ENCODE measurements around the gene STOML2. TPM values are rescaled to one million over a fixed set of nuclear protein-coding genes. Genes with fewer than 3 reads are reported as not detected.

Gene STOML2
- total and polyA plus RNA-seq, 3 donors from 2014 or later, result 87.1 to 115 (median 102) TPM

- H3K4me1 ChIP-seq, result peaks cover 25% of the 10 kb centered on the region
- DNase-seq, result no peak
- TF ChIP-seq CTCF (IDR thresholded peaks at IDR 0.05) (no peak), POLR2A (IDR thresholded peaks at IDR 0.05) (no peak)
- H3K4me3 ChIP-seq, result no peak overlapping the region
- no peaks in the 10 kb centered on the region for H3K36me3 ChIP-seq (ENCODE audit: low read depth, missing control alignments)
- H3K27me3 ChIP-seq, result no peaks in the 10 kb centered on the region
- intact Hi-C loops (cut with DNase I; ENCODE audit: low total_unique reads), result no loop called here
- no peaks in the 10 kb centered on the region for H3K9me3 ChIP-seq
- H3K27ac ChIP-seq, result no peak overlapping the region
- WGBS, 2 donors, result 92 to 95% methylated on average over 6 of the region's 6 CpGs
These were observed 28.8 kb downstream of the STOML2 start for GRCh38 chr9:35074141-35074540.

- Histone ChIP-seq H3K36me3 (ENCODE audit: low read depth, missing control alignments) (no peaks in the 10 kb centered on the region), H3K4me1 (peaks cover 29% of the 10 kb centered on the region), H3K27ac (peak overlapping the region; percentile 63 to 99), H3K9me3 (no peaks in the 10 kb centered on the region), H3K4me3 (peak overlapping the region in 1 of 2 donors; percentile 98), H3K27me3 (no peaks in the 10 kb centered on the region)
- TF ChIP-seq POLR2A (IDR thresholded peaks at IDR 0.05), result no peak
- TF ChIP-seq CTCF (IDR thresholded peaks at IDR 0.05), result no peak
- WGBS, 2 donors, result 66 to 96% methylated on average over 2 of the region's 2 CpGs
- intact Hi-C loops (cut with DNase I; ENCODE audit: low total_unique reads), result no loop called here
- DNase-seq, result no peak
These were observed 29.7 kb downstream of the STOML2 start for GRCh38 chr9:35073279-35073612.

GRCh38 chr9:35072461-35073278, 30.3 kb downstream of the STOML2 start, which contains the start of gene VCP:
Gene VCP (minus strand): TSS chr9:35072625. CDS start chr9:35072353, 272 bp downstream.
- Histone ChIP-seq H3K4me3 (peak within 1 kb of the TSS; percentile 98 to 99), H3K9me3 (no peaks in the 10 kb centered on the region), H3K27me3 (no peaks in the 10 kb centered on the region), H3K36me3 (ENCODE audit: low read depth, missing control alignments) (no peaks in the 10 kb centered on the region), H3K4me1 (peaks cover 29% of the 10 kb centered on the region), H3K27ac (peak within 1 kb of the TSS; percentile 99)
- TF ChIP-seq CTCF (IDR thresholded peaks at IDR 0.05) (no peak), POLR2A (IDR thresholded peaks at IDR 0.05) (peak; percentile 92)
- WGBS, 2 donors, result 4 to 5% methylated on average over 35 to 53 of the region's 54 CpGs
- DNase-seq, result peak; percentile 99
- intact Hi-C loops (cut with DNase I; ENCODE audit: low total_unique reads), result no loop called here

GRCh38 chr9:35071814-35072460, 31.0 kb downstream of the STOML2 start:
- WGBS, 2 donors, result 0% methylated on average over 53 of the region's 79 CpGs; no CpG with 5 or more reads in 1 of the 2 donors
- Histone ChIP-seq H3K27me3 (no peaks in the 10 kb centered on the region), H3K36me3 (ENCODE audit: low read depth, missing control alignments) (no peaks in the 10 kb centered on the region), H3K27ac (peak overlapping the region; percentile 99), H3K4me1 (peaks cover 29% of the 10 kb centered on the region), H3K4me3 (peak overlapping the region; percentile 98 to 99), H3K9me3 (no peaks in the 10 kb centered on the region)
- peak; percentile 89 for DNase-seq
- TF ChIP-seq POLR2A (IDR thresholded peaks at IDR 0.05) (no peak), CTCF (IDR thresholded peaks at IDR 0.05) (peak; percentile 6 to 14 (median 10))
- intact Hi-C loops (cut with DNase I; ENCODE audit: low total_unique reads), result no loop called here
